GM23248 (cell line): ENCODE measurements around the gene GAPVD1.

Experiments used
- EZH2 ChIP-seq: fragments of 200-600 bp; sonication (generic); IDR thresholded peaks from 2 replicates; pipeline ENCODE4 v1.6.1; 2018; ENCODE audit warnings: antibody characterized with exemption, mild to moderate bottlenecking; ENCODE audit not compliant: insufficient read depth, poor library complexity, severe bottlenecking
- EZH2phosphoT487 ChIP-seq: fragments of 200-600 bp; sonication (generic); IDR thresholded peaks from 2 replicates; pipeline ENCODE4 v1.6.1; 2018; ENCODE audit warnings: antibody characterized with exemption, moderate library complexity, mild to moderate bottlenecking, low read depth; ENCODE audit not compliant: insufficient read depth

DNA sequence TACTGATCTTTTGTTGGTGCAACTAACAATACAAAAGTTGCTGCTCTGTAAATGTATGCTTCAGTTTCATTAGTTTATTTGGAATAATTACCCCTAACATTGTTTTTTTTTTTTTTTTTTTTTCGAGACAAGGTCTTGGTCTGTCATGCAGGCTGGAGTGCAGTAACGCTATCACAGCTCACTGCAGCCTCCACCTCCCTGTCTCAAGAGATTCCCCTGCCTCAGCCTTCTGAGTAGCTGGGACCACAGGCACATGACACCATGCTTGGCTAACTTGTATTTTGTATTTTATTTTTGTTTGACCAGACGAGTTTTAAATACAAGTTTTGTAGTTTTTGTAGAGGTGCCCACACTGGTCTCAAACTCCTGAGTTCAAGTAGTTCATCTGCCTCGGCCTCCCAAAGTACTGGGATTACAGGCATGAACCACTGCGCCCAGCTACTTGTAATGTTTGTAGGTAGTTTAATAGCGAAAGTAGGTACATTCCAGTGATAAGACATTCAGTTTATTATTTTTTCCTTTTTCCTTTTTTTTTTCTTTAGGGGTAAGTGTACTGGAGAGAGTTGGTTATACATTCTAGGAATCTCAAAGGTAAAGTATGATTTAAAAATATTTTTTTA, 6.9 kb downstream of the GAPVD1 start:
- TF ChIP-seq EZH2: no peak
- TF ChIP-seq EZH2phosphoT487: no peak
